ENCODE data around the gene AOAH.

- TF ChIP-seq, protein P1, sequence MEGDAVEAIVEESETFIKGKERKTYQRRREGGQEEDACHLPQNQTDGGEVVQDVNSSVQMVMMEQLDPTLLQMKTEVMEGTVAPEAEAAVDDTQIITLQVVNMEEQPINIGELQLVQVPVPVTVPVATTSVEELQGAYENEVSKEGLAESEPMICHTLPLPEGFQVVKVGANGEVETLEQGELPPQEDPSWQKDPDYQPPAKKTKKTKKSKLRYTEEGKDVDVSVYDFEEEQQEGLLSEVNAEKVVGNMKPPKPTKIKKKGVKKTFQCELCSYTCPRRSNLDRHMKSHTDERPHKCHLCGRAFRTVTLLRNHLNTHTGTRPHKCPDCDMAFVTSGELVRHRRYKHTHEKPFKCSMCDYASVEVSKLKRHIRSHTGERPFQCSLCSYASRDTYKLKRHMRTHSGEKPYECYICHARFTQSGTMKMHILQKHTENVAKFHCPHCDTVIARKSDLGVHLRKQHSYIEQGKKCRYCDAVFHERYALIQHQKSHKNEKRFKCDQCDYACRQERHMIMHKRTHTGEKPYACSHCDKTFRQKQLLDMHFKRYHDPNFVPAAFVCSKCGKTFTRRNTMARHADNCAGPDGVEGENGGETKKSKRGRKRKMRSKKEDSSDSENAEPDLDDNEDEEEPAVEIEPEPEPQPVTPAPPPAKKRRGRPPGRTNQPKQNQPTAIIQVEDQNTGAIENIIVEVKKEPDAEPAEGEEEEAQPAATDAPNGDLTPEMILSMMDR (IDR thresholded peaks at IDR 0.05; ENCODE audit: insufficient read depth, low read length), result no peak
- TF ChIP-seq POLR2AphosphoS5 (IDR thresholded peaks at IDR 0.05; ENCODE audit: low read depth), result no peak
These were observed 218.0 kb downstream of the AOAH start for GRCh38 chr7:36506130-36506798.
